Thyroid gland (tissue), 4 donors: ENCODE results near the gene DOCK3.

Source experiments
- POLR2A ChIP-seq, 2 donors: fragments of 450-650 bp; IDR thresholded peaks; one replicate each; pipeline ENCODE4 v1.6.1; 2017; ENCODE audit warnings: antibody characterized with exemption in 2 of 2, mild to moderate bottlenecking in 2 of 2, moderate library complexity in 1 of 2
- TF ChIP-seq, protein P1 (sequence below), 6 experiments: fragments of 200-600 bp in 3 of 6; fragments of 450-650 bp in 3 of 6; sonication (generic) in 3 of 6; IDR thresholded peaks; one replicate each; pipeline ENCODE4 v1.5.1; 2016 to 2019; ENCODE audit warnings: antibody characterized with exemption in 6 of 6, mild to moderate bottlenecking in 2 of 6, inconsistent platforms in 1 of 6, moderate library complexity in 1 of 6

DNA sequence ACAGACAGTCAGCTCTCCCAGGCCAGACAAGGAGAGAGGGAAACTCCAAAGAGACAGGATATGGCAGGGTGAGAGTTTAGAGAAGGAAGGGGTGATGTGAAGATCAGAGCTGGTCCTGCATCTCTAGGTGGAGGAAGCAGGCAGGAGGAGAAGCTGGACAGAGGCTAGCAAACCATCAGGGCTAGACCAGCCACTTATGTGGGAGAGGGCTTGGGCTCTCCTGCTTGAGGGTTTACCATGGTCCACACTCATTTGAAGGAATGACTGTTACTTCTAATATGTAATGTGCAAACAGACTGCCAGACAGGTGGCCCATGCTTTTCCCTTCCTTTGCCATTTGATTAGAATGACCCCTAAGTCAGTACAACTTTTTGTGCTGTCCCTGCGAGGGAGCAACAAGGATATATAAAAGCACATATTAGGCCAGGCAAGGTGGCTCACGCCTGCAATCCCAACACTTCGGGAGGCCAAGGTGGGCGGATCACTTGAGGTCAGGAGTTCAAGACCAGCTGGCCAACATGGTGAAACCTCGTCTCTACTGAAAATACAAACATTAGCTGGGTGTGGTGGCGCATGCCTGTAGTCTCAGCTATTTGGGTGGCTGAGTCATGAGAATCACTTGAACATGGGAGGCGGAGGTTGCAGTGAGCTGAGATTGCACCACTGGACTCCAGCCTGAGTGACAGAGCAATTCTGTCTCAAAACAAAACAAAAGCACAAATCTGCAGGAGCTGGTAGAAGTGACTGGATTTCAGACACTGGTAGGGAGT lies 669.4 kb downstream of the DOCK3 start:
- no peak for TF ChIP-seq POLR2A (IDR thresholded peaks at IDR 0.05)
- TF ChIP-seq, protein P1, sequence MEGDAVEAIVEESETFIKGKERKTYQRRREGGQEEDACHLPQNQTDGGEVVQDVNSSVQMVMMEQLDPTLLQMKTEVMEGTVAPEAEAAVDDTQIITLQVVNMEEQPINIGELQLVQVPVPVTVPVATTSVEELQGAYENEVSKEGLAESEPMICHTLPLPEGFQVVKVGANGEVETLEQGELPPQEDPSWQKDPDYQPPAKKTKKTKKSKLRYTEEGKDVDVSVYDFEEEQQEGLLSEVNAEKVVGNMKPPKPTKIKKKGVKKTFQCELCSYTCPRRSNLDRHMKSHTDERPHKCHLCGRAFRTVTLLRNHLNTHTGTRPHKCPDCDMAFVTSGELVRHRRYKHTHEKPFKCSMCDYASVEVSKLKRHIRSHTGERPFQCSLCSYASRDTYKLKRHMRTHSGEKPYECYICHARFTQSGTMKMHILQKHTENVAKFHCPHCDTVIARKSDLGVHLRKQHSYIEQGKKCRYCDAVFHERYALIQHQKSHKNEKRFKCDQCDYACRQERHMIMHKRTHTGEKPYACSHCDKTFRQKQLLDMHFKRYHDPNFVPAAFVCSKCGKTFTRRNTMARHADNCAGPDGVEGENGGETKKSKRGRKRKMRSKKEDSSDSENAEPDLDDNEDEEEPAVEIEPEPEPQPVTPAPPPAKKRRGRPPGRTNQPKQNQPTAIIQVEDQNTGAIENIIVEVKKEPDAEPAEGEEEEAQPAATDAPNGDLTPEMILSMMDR (IDR thresholded peaks at IDR 0.05) = no peak
